ENCODE data around the gene HEY2. TPM values are rescaled to one million over a fixed set of nuclear protein-coding genes. Genes with fewer than 3 reads are reported as not detected.
A peak's percentile ranks its signal among the peaks of the same experiment; 100 is the strongest.
"Not testable (repeated sequence)": the region's sequence is repeated elsewhere in the genome, so short reads cannot be mapped to it uniquely, and the experiment has no call there.

HEY2 gene
- 1 to 10 TPM in 3 of 4 donors, under 1 TPM in 1; 0.87 to 8.4 (median 7.5) TPM for polyA plus RNA-seq (ENCODE audit: insufficient read length in 4 of 4)

DNA sequence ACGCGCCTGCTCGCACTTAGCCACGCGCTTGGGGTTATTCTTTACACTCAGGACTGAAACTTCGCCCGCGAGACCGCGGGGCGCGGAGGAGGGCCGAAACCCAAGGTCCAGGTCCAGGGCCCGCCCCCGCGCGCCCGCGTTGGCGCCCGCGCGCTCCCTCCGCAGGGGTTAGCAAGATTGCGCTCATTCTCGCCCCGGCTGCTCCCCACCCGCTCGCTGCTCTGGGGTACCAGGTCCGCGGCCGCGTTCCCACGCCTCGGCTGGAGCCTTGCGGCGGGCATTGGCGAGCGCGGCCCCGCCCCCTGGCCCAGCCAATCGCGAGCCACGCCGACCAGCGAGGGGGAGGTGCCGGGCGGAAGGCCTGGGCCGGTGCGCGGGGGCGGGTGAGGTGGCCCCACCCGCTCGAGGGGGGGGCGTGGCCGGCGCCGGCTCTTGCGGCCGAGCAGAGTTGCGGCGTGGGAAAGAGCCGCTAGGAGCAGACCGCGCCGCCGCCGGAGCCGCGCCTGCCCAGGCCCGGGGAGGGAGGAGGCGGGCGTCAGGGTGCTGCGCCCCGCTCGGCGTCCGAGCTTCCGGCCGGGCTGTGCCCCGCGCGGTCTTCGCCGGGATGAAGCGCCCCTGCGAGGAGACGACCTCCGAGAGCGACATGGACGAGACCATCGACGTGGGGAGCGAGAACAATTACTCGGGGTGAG lies at the start of gene HEY2:
HEY2 (plus strand) TSS at position 460 of the 692 bp plus-strand sequence; CDS start at position 605, 145 bp downstream.
- DNase-seq (ENCODE audit: low read depth in 4 of 4, low spot score in 3 of 4) = peak in 3 of 4 donors; percentile 67 to 85 (median 68)

DNA sequence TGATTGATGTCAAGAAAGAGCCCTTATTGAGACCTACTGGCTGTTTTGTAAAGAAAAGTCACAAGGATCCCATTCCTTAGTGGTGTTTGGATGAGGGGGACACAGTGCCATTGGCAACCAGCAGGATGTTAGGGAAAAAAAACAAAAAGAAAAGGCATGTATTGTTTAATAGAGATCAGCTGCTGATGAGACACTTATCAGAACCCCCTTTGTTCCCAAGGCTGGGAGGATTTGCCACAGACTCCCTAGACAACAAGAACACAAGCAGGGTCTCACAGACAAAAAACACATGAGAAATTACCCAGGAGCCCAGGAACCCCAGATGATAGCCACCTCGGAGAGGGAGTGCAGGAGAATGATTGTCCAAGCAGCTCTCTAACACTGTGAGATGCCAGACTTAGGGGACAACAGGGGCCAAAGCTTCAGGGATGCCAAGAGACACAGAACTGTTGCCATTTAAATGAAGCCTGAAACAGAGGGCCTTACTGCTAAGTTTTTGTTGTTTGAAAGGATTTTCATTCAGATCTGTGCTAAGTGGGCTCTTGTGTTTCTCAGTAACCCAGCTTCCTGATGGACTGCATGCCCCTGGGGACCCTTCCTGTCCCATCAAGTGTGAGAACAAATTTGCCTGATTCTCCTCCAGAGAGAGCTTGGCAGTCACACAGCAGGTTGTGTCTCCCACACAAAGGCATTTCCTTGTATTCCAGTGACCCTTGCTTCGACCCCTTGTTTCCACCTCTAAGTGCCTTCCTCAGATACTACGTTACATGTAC lies 48.7 kb upstream of the HEY2 start:
- DNase-seq (ENCODE audit: low read depth in 4 of 4, low spot score in 3 of 4) = no peak

DNA sequence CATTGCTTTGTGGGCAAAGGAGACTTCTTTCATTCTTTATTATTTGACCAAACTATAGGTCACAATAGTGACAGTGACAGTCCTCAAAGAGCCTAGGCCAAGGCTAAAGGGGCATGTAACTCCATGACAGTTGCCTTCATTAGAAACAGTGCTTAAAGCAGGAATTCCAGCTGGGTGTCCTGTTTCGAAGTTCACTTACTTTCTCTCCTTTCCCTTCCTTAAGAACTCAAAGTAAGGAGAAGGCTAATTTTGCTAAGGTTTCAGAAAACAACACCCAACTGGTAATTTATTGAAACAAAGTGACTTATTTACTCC lies 48.1 kb upstream of the HEY2 start:
- DNase-seq (ENCODE audit: low read depth in 4 of 4, low spot score in 3 of 4) = no peak

DNA sequence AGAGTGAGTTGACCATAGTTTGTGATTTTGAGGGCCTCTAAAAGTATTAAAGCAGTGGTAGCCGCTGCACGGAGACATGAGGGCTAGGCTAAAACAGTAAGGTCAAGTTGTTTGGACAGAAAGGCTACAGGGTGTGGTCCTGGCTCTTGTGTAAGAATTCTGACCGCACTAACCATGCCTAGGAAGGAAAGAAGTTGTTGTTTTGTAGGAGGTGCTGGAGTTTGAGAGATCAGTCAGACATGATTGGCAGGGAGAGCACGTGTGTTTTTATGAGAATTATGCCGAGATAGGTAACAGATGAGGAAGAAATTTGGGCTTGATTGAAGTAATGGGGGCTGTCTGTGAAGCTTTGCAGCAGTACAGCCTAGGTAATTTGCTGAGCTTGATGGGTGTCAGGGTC lies 45.5 kb upstream of the HEY2 start:
- DNase-seq (ENCODE audit: low read depth in 4 of 4, low spot score in 3 of 4) = not testable (repeated sequence)

DNA sequence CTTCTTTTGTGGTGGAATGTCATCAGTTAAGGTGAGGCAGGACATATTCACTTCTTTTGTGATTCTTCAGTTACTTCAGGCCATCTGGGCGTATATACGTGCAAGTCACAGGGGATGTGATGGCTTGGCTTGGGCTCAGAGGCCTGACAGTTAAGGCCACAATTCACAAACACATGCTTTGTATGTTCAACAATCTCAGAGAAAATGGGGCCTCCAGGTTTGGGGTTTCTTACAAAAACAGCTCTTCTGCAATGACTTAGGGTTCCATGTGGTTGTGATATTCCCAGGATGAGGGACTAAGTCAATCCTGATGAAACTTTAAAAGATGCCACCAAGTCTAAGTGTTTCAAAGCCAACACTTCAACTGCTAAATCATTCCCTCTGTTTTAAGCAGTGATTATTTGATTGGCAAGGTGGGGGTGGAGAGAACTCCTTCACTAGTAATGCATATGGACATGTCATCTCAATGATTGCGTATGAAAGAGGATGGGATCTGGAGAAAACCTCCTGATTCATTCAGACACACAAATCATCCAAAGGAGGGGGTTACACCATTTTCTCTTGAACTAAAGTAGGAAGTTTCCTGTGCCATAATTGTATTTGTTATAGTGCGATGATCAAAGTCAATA lies 41.7 kb upstream of the HEY2 start:
- no peak for DNase-seq (ENCODE audit: low read depth in 4 of 4, low spot score in 3 of 4)

DNA sequence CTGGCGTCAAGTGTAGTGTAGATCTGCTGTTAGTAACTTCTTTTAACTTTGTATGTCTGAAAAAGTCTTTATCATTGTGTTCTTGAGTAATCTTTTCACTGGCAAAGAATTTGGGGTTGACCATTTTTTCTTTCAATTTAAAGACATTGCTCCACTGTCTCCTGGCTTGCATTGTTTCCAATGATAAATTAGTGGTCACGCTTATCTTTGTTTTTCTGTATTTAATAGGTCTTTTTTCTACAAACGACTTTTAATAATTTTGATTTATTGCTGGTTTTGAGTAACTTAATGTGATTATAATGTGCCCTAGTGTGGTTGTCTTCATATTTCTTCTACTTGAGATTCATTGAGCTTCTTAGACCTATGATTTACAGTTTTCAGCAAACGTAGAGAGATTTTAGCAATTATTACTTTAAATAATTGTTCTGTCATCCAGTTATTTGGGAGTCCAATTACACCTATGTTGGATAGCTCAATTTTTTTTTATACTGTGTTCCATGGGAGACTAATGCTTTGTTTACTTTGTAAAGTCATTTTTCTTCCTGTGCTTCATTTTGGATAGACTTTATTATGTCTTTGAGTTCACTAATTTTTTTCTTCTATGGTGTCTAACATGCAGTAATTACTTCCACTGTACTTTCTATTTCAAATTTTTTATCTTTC lies 38.3 kb upstream of the HEY2 start:
- DNase-seq (ENCODE audit: low read depth in 4 of 4, low spot score in 3 of 4) = no peak

DNA sequence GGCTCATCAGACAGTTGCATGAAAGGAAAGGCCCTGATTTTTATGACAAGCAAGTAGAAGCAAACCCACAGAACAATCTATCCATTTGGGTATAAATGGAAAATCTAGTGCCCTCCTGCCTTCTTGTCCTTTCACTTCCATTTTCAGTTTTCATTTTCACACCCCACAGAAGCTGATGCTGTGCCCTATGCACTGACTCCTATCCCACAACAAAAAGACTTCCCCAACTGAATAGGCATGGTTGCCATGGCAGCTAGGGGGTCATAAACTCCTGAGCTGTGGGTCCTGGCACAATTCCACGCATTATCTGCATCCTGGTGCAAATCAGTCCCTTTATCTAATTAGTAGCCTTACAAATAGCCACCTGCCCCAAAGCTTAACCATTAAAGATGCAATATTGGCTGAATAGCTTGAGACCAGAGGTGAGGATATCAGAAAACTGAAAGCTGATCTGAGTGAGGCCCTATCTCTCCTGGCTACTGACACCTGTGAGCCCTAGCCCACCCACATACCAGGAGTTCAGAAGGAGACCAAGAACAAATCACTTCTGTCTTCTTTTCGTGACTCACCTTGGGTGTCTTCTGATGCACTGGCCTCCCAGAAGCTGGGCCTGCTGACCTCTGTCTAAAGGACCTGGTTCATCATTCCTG lies 34.9 kb upstream of the HEY2 start:
- no peak for DNase-seq (ENCODE audit: low read depth in 4 of 4, low spot score in 3 of 4)

DNA sequence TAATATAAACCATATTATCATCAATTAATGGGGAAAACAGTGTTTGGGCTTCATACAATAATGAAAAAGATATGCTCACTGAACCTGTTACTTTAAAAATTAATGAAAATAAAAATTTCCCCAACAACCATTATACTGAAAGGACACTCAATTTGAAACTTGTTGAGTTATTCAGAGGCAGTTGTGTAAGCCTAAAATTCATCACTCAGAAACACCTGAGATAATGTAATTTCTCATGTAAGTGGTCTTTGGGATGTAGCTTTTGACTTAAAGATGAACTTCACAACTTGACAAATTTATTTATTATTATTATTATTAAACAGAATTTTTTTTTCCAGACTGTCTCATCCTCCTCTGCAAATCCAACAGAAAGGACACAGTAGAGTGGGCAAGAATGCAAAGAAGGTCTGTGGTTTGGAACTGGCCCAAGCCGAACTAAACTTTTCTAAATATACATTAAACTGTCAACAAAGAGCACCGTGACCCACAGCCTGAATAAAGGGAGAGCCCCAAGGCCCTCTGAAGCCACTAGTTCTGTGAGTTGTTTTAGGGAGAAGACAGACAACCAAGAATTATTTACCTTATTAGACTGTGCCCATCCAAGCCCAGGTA lies 32.2 kb upstream of the HEY2 start:
- DNase-seq (ENCODE audit: low read depth in 4 of 4, low spot score in 3 of 4) = no peak

DNA sequence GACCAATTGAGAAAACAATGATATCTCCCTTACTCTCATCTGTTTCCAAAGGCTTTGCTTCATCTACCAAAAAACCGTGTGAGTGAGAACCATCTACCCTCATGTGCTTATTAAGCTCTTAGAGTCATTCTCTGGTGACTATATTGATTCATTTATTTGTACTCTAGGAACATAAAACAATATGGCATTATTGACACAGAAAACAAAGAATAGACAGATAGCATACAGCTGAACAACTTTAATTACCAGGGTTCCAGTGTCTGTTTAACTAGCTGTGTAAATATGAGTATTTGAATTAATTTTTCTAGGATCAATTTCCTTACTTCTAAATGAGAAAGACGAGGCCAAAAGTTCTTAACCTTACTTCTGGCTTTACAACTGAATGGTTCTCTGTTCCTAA lies 31.3 kb upstream of the HEY2 start:
- DNase-seq (ENCODE audit: low read depth in 4 of 4, low spot score in 3 of 4) = no peak

DNA sequence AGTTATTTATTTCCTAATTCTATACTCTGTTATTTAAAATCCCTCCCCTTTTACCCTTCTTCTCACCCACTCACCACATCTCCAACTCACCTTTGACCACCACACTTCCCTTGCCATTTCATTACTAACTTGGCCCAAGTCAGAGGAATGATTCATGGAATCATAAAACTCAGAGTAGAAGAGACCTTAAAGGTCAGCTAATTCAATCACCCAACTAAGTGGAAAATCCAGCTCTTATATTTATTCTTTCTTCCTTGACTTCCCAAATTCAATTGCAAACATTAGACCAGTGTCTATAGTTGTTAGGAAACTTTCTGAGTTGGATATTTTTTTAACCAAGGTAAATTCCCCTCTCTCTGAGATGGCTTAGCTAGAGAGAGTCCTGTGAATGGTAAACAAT lies 26.5 kb upstream of the HEY2 start:
- no peak for DNase-seq (ENCODE audit: low read depth in 4 of 4, low spot score in 3 of 4)

DNA sequence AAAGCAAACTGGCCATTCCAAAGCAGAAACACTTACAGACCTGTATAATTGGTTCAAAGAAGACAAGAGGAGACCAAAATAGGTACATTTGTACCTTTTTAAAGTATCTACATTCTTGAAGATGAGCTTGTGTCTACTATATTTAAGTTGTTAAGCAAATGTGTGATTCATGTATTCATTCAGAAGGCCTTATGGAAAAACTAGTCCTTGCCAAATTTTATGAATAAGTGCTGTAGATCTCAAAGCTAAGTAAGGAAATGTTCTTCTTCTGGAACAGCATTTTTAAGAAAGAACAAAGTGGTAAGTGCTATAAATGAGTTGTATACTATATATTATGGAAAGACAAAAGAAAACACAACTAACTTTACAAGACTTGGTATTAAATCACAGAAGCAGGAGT lies 22.2 kb upstream of the HEY2 start:
- DNase-seq (ENCODE audit: low read depth in 4 of 4, low spot score in 3 of 4) = no peak

DNA sequence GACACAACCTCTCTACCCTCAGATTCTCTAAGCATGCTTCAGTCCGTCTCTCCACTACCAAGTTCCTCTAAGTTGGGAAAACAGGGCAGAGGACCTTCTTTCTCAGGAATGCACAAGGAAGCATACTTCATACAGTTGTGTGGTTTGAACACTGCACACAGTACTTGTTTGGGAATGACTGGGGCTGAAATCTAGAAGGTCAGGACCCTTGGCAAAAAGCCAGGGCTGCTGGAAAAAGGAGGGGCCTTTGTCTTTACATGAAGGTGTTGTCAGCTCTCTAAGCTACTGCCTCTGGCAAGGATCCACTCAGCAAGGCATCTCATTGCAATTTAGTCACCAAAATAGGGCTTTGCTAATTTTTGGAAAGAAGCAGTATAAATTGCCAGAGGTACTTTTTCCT lies 20.7 kb upstream of the HEY2 start:
- DNase-seq (ENCODE audit: low read depth in 4 of 4, low spot score in 3 of 4) = no peak

DNA sequence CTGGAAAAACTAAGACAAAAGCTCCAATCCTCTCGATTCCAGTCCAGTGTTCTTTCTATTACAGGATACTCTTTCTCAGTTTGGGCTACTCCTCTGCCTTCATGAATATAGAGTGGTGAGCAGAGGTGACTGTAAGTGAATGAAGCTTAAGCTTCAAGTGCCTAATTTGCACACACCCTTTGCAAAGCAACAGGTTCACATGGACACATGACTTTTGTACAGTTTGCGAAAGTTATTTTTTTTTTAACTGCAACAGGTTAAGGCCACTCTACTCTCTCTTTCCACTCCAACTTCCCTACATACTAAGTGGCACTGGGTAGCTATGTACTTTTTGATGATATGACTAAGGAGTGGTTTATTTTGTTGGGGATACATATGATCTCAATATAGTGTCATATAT lies 19.4 kb upstream of the HEY2 start:
- no peak for DNase-seq (ENCODE audit: low read depth in 4 of 4, low spot score in 3 of 4)

DNA sequence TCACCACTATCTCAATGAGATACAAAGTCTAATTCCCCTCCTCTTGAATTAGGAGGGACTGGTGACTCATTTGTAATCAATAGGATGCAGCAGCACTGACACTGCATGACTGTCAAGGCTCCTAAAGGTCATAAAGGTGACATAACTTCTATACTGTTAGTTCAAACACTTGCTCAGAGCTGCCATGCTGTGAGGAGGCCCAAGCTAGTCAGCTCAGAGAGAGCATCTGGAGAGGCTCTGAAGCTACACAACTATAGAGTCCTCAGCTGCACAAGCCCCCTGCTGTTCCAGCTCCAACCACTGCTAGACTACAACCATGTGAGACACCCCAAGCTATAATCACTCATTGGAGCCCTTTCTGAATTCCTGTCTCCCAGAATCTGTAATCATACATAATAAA lies 17.0 kb upstream of the HEY2 start:
- DNase-seq (ENCODE audit: low read depth in 4 of 4, low spot score in 3 of 4) = no peak

DNA sequence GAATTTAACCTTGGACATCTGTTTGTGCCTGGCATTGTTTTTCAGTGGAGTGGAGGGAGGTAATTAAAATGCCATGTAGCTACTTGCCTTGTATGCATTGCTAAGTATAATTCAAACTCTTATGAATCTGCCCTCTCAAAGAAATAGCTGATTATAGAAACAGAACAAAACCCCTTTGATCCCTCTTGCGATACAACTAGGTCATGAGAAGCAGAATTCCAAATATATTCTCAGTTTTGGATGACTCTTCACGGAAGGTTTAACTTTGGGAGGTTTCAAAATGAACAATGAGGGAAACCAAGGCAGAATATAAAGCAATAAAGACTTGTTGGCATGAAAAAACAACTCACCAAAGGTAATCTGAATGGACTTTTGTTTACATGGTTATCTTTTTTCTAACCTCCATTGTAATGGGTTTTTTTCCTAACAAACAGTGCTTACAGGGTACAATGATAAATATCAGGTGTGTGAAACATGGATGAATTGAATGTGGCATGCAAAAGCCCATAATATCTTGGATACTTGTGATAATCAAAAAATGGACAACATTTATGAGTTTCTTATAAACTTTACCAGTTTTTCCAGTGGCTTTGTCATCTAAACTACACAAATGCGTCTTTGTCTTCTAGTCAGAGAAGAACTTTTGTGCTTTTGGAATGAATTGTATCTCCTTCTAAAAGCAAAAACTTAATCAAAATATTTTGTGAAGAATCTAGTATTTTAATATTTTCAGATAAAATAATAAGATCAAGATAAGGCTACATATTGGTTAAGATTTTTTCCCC lies 15.7 kb upstream of the HEY2 start:
- no peak for DNase-seq (ENCODE audit: low read depth in 4 of 4, low spot score in 3 of 4)

DNA sequence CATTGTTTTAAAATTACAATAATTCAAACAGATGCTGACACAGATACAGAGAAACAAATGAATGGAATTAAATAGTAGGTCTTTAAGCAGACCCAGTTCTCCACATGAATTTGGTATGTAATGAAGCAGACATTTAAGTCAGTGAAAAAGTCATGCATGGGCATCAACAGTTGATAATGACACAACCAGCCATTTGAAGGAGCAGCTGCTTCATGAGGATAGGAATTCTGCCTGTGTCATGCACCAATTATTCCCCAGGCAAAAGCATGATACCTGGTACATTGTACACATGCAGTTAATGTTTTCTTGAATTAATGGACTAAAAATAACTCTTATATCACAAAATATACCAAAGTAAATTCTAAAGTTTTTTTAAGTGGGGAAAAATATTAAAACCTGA lies 11.2 kb upstream of the HEY2 start:
- DNase-seq (ENCODE audit: low read depth in 4 of 4, low spot score in 3 of 4) = no peak

DNA sequence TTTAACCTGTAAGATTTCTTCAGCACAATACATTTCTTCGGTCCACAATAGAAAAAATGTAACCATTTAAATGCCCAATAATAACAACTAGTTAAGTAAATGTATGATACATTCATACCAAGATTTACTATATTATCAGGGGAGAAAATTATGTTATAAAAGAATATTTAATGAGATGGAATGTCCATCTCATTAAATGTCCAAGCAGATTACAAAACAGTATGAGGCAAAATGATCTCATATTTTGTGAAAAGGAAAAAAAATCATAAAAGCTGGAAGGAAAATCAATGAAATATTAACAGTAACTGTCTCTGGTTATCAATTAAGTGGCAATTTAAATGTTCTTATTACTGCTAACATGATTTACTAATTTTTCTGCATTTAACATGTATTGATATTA lies 10.1 kb upstream of the HEY2 start:
- no peak for DNase-seq (ENCODE audit: low read depth in 4 of 4, low spot score in 3 of 4)

DNA sequence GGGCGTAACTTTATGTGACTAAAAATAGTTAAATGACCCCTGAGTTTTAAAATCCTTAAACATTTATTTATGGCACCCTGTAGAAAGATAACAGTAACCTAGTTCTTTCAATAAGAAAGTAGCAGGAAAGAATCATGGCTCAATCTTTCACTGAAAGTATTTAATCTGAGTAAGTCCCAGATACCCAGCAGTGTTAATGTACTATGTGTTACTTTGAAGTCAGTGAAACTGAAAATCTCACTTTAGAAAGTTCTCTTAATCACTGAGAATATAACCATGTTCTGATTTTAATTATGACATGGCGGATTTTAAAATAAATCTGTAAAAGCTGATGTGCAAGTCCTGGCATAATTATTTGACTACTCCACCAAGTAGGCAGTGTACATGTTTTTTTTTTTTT lies 8.1 kb upstream of the HEY2 start:
- DNase-seq (ENCODE audit: low read depth in 4 of 4, low spot score in 3 of 4) = no peak

DNA sequence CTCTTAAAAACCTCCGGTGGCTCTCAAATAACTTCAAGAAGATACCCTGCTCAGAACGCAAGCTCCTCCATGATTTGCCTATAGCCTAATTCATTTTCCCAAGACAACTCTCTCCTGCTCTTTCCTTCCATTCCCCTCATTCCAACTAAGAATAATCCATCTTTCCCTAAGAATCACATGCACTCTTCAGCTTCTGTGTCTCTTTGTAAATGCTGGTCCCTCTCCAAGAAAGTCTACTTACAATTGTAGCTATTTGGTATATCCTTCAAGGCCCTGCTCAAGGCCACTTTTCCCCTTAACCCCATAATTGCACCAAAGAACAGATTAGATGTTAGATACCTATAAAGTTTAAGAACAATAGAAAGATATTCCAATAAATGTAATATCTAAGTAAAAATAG lies 7.4 kb upstream of the HEY2 start:
- no peak for DNase-seq (ENCODE audit: low read depth in 4 of 4, low spot score in 3 of 4)

Measured in left renal pelvis (tissue), 4 donors.